ENCODE data around the gene PRKCE.

Gene PRKCE

GRCh38 chr2:45732436-45732835, 81.0 kb downstream of the PRKCE start:
- no peak overlapping the region for H3K27ac ChIP-seq (ENCODE audit: low read depth, low read length)
- DNase-seq = no peak

DNA sequence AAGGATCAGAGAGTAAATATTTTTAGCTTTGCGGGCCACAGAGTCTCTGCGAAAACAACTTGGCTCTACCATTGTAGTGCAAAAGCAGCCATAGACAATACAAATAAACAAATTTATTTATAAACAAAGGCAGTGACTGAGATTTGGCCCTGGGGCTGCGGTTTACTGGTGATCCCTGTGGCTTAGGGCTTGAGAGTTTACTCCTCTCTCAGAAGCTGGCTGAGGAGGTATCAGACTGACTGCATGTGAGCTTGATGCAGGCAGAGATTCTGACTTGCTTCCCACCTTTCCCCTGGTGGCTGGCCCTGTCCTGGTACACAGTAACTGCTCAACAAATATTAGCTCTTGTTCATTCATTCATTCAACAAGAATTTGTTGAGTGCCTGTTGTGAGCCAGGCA, 81.5 kb downstream of the PRKCE start:
- Histone ChIP-seq H3K79me1 (ENCODE audit: low read length) (no peaks in the 10 kb centered on the region), H3K18ac (ENCODE audit: low read length) (no peak overlapping the region), H2BK5ac (ENCODE audit: low read length) (no peak overlapping the region), H3K23ac (ENCODE audit: low read length) (no peak overlapping the region), H3K4me3 (ENCODE audit: low read length) (no peak overlapping the region), H3K27ac (ENCODE audit: low read depth, low read length) (no peak overlapping the region), H3K4me2 (ENCODE audit: low read length) (no peak overlapping the region), H3K36me3 (ENCODE audit: control insufficient read depth, insufficient read depth, low read length) (no peaks in the 10 kb centered on the region), H2AK5ac (ENCODE audit: low read length) (no peak overlapping the region), H2BK120ac (ENCODE audit: low read depth, low read length) (no peak overlapping the region), H3K79me2 (ENCODE audit: control insufficient read depth, insufficient read depth, low read length) (no peaks in the 10 kb centered on the region), H4K5ac (ENCODE audit: low read length) (no peak overlapping the region), H4K8ac (ENCODE audit: low read depth, low read length) (no peak overlapping the region), H3K9ac (ENCODE audit: low read length) (no peak overlapping the region), H3K4me1 (ENCODE audit: control insufficient read depth, low read depth, low read length) (no peaks in the 10 kb centered on the region), H2BK15ac (replicated peaks; ENCODE audit: low read depth) (no peak overlapping the region), H3K27me3 (ENCODE audit: insufficient read depth, low read length, poor library complexity) (no peaks in the 10 kb centered on the region), H3K56ac (ENCODE audit: low read length) (no peak overlapping the region), H3K4ac (ENCODE audit: low read depth, low read length) (no peak overlapping the region)
- DNase-seq = no peak
- WGBS (ENCODE audit: extremely low coverage, insufficient coverage, low lambda C conversion rate) = no CpG with 5 or more reads among the region's 3 CpGs

More at GRCh38 chr2:45732436-45732835, 81.0 kb downstream of the PRKCE start:
- Histone ChIP-seq H3K79me1 (ENCODE audit: low read length) (no peaks in the 10 kb centered on the region), H3K36me3 (ENCODE audit: control insufficient read depth, insufficient read depth, low read length) (no peaks in the 10 kb centered on the region), H3K4me3 (ENCODE audit: low read length) (no peak overlapping the region), H3K9ac (ENCODE audit: low read length) (no peak overlapping the region), H4K8ac (ENCODE audit: low read depth, low read length) (no peak overlapping the region), H4K5ac (ENCODE audit: low read length) (no peak overlapping the region), H2BK120ac (ENCODE audit: low read depth, low read length) (no peak overlapping the region), H3K4ac (ENCODE audit: low read depth, low read length) (no peak overlapping the region), H3K79me2 (ENCODE audit: control insufficient read depth, insufficient read depth, low read length) (no peaks in the 10 kb centered on the region), H3K4me1 (ENCODE audit: control insufficient read depth, low read depth, low read length) (no peaks in the 10 kb centered on the region), H3K18ac (ENCODE audit: low read length) (no peak overlapping the region), H3K56ac (ENCODE audit: low read length) (no peak overlapping the region), H2BK15ac (replicated peaks; ENCODE audit: low read depth) (no peak overlapping the region), H3K23ac (ENCODE audit: low read length) (no peak overlapping the region), H3K27me3 (ENCODE audit: insufficient read depth, low read length, poor library complexity) (no peaks in the 10 kb centered on the region), H3K4me2 (ENCODE audit: low read length) (no peak overlapping the region), H2AK5ac (ENCODE audit: low read length) (no peak overlapping the region), H2BK5ac (ENCODE audit: low read length) (no peak overlapping the region)
- WGBS (ENCODE audit: extremely low coverage, insufficient coverage, low lambda C conversion rate) = no CpG with 5 or more reads among the region's 2 CpGs

DNA sequence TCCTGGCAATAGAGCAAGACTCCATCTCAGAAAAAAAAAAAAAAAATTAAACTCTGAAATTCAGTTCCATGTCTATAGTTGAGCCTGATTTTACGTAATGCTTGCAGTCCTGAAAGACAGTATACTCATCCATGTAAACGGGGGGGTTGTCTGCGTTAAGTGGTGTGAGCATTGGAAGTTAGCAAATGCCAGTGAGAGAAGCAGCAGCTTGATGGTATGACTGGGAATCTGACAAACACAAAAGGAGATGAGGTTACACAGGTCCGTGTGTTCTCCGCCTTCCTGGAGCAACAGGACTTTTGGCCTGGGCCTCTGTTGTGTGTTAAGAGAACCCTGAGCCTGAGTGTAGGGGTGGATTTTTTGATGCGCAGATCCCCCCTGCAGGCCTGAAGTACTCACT, 82.9 kb downstream of the PRKCE start:
- Histone ChIP-seq H3K56ac (ENCODE audit: low read length) (no peak overlapping the region), H3K9ac (ENCODE audit: low read length) (no peak overlapping the region), H3K4me3 (ENCODE audit: low read length) (no peak overlapping the region), H2BK120ac (ENCODE audit: low read depth, low read length) (no peak overlapping the region), H3K4me1 (ENCODE audit: control insufficient read depth, low read depth, low read length) (no peaks in the 10 kb centered on the region), H3K27me3 (ENCODE audit: insufficient read depth, low read length, poor library complexity) (no peaks in the 10 kb centered on the region), H3K27ac (ENCODE audit: low read depth, low read length) (no peak overlapping the region), H3K36me3 (ENCODE audit: control insufficient read depth, insufficient read depth, low read length) (no peaks in the 10 kb centered on the region), H4K8ac (ENCODE audit: low read depth, low read length) (no peak overlapping the region), H2BK5ac (ENCODE audit: low read length) (no peak overlapping the region), H3K18ac (ENCODE audit: low read length) (no peak overlapping the region), H4K5ac (ENCODE audit: low read length) (no peak overlapping the region), H3K4ac (ENCODE audit: low read depth, low read length) (no peak overlapping the region), H3K79me2 (ENCODE audit: control insufficient read depth, insufficient read depth, low read length) (no peaks in the 10 kb centered on the region), H2BK15ac (replicated peaks; ENCODE audit: low read depth) (no peak overlapping the region), H3K79me1 (ENCODE audit: low read length) (no peaks in the 10 kb centered on the region), H3K4me2 (ENCODE audit: low read length) (no peak overlapping the region), H2AK5ac (ENCODE audit: low read length) (no peak overlapping the region), H3K23ac (ENCODE audit: low read length) (no peak overlapping the region)
- no CpG with 5 or more reads among the region's 6 CpGs for WGBS (ENCODE audit: extremely low coverage, insufficient coverage, low lambda C conversion rate)
- no peak for DNase-seq

DNA sequence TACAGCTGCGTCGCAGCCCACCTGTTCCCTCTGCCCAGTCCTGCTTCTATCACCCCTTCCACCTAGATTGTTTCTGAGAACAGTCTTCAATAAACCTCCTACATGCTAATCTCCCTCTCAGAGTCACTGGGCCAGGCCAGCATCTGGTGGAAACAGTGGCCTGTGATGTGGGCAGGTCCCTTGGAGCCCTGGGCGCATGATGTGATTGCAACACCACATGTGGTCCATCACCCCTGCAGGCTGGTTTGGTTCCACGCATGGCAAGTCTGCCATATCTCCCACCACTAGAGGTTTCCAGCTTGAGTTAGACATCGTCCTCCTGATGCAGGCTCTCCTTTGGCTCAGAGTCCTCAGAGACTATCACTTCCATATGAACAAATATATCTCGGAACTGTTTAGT, 83.5 kb downstream of the PRKCE start:
- H3K4me2 ChIP-seq (ENCODE audit: low read length) = no peak overlapping the region
- no peaks in the 10 kb centered on the region for H3K79me1 ChIP-seq (ENCODE audit: low read length)
- H3K27me3 ChIP-seq (ENCODE audit: insufficient read depth, low read length, poor library complexity) = no peaks in the 10 kb centered on the region
- H3K36me3 ChIP-seq (ENCODE audit: control insufficient read depth, insufficient read depth, low read length) = no peaks in the 10 kb centered on the region
- no peak overlapping the region for H3K9ac ChIP-seq (ENCODE audit: low read length)
- no peak overlapping the region for H3K27ac ChIP-seq (ENCODE audit: low read depth, low read length)
- H2BK15ac ChIP-seq (replicated peaks; ENCODE audit: low read depth) = no peak overlapping the region
- H3K18ac ChIP-seq (ENCODE audit: low read length) = no peak overlapping the region
- no peak overlapping the region for H2BK5ac ChIP-seq (ENCODE audit: low read length)
- H3K4me1 ChIP-seq (ENCODE audit: control insufficient read depth, low read depth, low read length) = no peaks in the 10 kb centered on the region
- H3K56ac ChIP-seq (ENCODE audit: low read length) = no peak overlapping the region
- H3K4me3 ChIP-seq (ENCODE audit: low read length) = no peak overlapping the region
- no peak overlapping the region for H4K5ac ChIP-seq (ENCODE audit: low read length)
- no peak overlapping the region for H3K23ac ChIP-seq (ENCODE audit: low read length)
- DNase-seq = no peak
- no peaks in the 10 kb centered on the region for H3K79me2 ChIP-seq (ENCODE audit: control insufficient read depth, insufficient read depth, low read length)
- H2BK120ac ChIP-seq (ENCODE audit: low read depth, low read length) = no peak overlapping the region
- no peak overlapping the region for H3K4ac ChIP-seq (ENCODE audit: low read depth, low read length)
- H4K8ac ChIP-seq (ENCODE audit: low read depth, low read length) = no peak overlapping the region
- H2AK5ac ChIP-seq (ENCODE audit: low read length) = no peak overlapping the region
- no CpG with 5 or more reads among the region's 6 CpGs for WGBS (ENCODE audit: extremely low coverage, insufficient coverage, low lambda C conversion rate)

GRCh38 chr2:45736757-45737704, 85.6 kb downstream of the PRKCE start:
- Histone ChIP-seq H3K79me1 (ENCODE audit: low read length) (no peaks in the 10 kb centered on the region), H2BK15ac (replicated peaks; ENCODE audit: low read depth) (no peak overlapping the region), H3K4me3 (ENCODE audit: low read length) (no peak overlapping the region), H3K18ac (ENCODE audit: low read length) (no peak overlapping the region), H2BK120ac (ENCODE audit: low read depth, low read length) (no peak overlapping the region), H4K8ac (ENCODE audit: low read depth, low read length) (no peak overlapping the region), H3K27me3 (ENCODE audit: insufficient read depth, low read length, poor library complexity) (no peaks in the 10 kb centered on the region), H3K79me2 (ENCODE audit: control insufficient read depth, insufficient read depth, low read length) (no peaks in the 10 kb centered on the region), H3K27ac (ENCODE audit: low read depth, low read length) (no peak overlapping the region), H3K4me1 (ENCODE audit: control insufficient read depth, low read depth, low read length) (no peaks in the 10 kb centered on the region), H3K4ac (ENCODE audit: low read depth, low read length) (no peak overlapping the region), H3K36me3 (ENCODE audit: control insufficient read depth, insufficient read depth, low read length) (no peaks in the 10 kb centered on the region), H3K23ac (ENCODE audit: low read length) (no peak overlapping the region), H3K56ac (ENCODE audit: low read length) (no peak overlapping the region), H3K4me2 (ENCODE audit: low read length) (no peak overlapping the region), H2BK5ac (ENCODE audit: low read length) (no peak overlapping the region), H3K9ac (ENCODE audit: low read length) (no peak overlapping the region), H4K5ac (ENCODE audit: low read length) (no peak overlapping the region), H2AK5ac (ENCODE audit: low read length) (no peak overlapping the region)
- DNase-seq = no peak
- WGBS (ENCODE audit: extremely low coverage, insufficient coverage, low lambda C conversion rate) = no CpG with 5 or more reads among the region's 27 CpGs
